PC-9 (cell line): ENCODE results near the gene SRA1. TPM values are rescaled to one million over a fixed set of nuclear protein-coding genes. Genes with fewer than 3 reads are reported as not detected.

ENCODE experiments used
- BruUV-seq: library from RNA; stranded (reverse); fragments of 400-500 nt; replicated peaks from 2 replicates; lab custom pipeline; 2021; lab: Mats Ljungman, UMichigan
- CTCF ChIA-PET: fragments of 300-600 bp; sonication (Branson Sonifier 250); formaldehyde crosslinking; loops from one replicate; lab custom pipeline; 2022; ENCODE audit warnings: antibody characterized with exemption; lab: Charles Lee
- POLR2A ChIA-PET: fragments of 300-600 bp; sonication (Branson Sonifier 250); formaldehyde crosslinking; loops from one replicate; lab custom pipeline; 2022; ENCODE audit warnings: antibody characterized with exemption; ENCODE audit not compliant: unreplicated experiment; lab: Charles Lee
- DNase-seq, 2 experiments: peaks; one replicate each; pipeline versions ENCODE4 v3.0.0 to v3.0.0-alpha.2; 2015 to 2022; ENCODE audit warnings: mixed read lengths in 1 of 2
- H2AFZ ChIP-seq: fragments of 200-600 bp; sonication (generic); 2 replicates; pipeline ENCODE4 v1.8.1; 2017; ENCODE audit warnings: antibody characterized with exemption
- H3F3A ChIP-seq: fragments of 200-600 bp; sonication (generic); 2 replicates; pipeline ENCODE4 v1.8.1; 2017; ENCODE audit warnings: antibody characterized with exemption, mild to moderate bottlenecking, low read depth; ENCODE audit not compliant: insufficient read depth
- H3K27ac ChIP-seq: fragments of 200-600 bp; sonication (generic); 2 replicates; pipeline ENCODE4 v1.6.1; 2016; ENCODE audit warnings: mixed run types
- H3K27me3 ChIP-seq: fragments of 200-600 bp; sonication (generic); 2 replicates; pipeline ENCODE4 v1.6.1; 2016; ENCODE audit warnings: low read depth, mixed run types; ENCODE audit not compliant: insufficient read depth
- H3K36me3 ChIP-seq: fragments of 200-600 bp; sonication (generic); 2 replicates; pipeline ENCODE4 v1.6.1; 2016; ENCODE audit warnings: low read depth, mixed run types
- H3K4me1 ChIP-seq: fragments of 200-600 bp; sonication (generic); replicated peaks from 2 replicates; pipeline ENCODE4 v1.6.1; 2016; ENCODE audit warnings: mixed run types; ENCODE audit not compliant: insufficient read depth
- H3K4me2 ChIP-seq: fragments of 200-600 bp; sonication (generic); 2 replicates; pipeline ENCODE4 v1.6.1; 2017; ENCODE audit warnings: mixed run types
- H3K4me3 ChIP-seq: fragments of 200-600 bp; sonication (generic); 2 replicates; pipeline ENCODE4 v1.6.1; 2016; ENCODE audit warnings: mixed run types
- H3K79me2 ChIP-seq: fragments of 200-600 bp; sonication (generic); 2 replicates; pipeline ENCODE4 v1.6.1; 2017; ENCODE audit warnings: low read depth, mixed run types
- H3K9me2 ChIP-seq: fragments of 200-600 bp; sonication (generic); 2 replicates; pipeline ENCODE4 v1.8.1; 2017; ENCODE audit warnings: mild to moderate bottlenecking; ENCODE audit not compliant: insufficient read depth
- H3K9me3 ChIP-seq: fragments of 200-600 bp; sonication (generic); 2 replicates; pipeline ENCODE4 v1.8.1; 2016; ENCODE audit warnings: low read depth; ENCODE audit not compliant: insufficient read depth
- H4K20me1 ChIP-seq: fragments of 200-600 bp; sonication (generic); 2 replicates; pipeline ENCODE4 v1.8.1; 2017; ENCODE audit not compliant: insufficient read depth
- CTCF ChIP-seq: fragments of 200-600 bp; sonication (generic); conservative IDR thresholded peaks from 2 replicates; pipeline ENCODE4 v1.6.1; 2017; ENCODE audit warnings: mixed run types, antibody characterized with exemption, mild to moderate bottlenecking, moderate library complexity
- EZH2 ChIP-seq: fragments of 200-600 bp; sonication (generic); IDR thresholded peaks from 2 replicates; pipeline ENCODE4 v1.8.0; 2017; ENCODE audit warnings: antibody characterized with exemption, low read depth
- intact Hi-C: fragments of 100-400 bp; cut with micrococcal nuclease; formaldehyde crosslinking; loops from one replicate; pipeline ENCODE4 v1.10.0; 2022; ENCODE audit not compliant: unreplicated experiment
- total RNA-seq: library from RNA; stranded (reverse); gene quantifications from 2 replicates; pipeline ENCODE4 v1.2.3, GENCODE V29; 2021

The SRA1 gene
- total RNA-seq, 1 experiment from 2014 or later, result 36.1 TPM

DNA sequence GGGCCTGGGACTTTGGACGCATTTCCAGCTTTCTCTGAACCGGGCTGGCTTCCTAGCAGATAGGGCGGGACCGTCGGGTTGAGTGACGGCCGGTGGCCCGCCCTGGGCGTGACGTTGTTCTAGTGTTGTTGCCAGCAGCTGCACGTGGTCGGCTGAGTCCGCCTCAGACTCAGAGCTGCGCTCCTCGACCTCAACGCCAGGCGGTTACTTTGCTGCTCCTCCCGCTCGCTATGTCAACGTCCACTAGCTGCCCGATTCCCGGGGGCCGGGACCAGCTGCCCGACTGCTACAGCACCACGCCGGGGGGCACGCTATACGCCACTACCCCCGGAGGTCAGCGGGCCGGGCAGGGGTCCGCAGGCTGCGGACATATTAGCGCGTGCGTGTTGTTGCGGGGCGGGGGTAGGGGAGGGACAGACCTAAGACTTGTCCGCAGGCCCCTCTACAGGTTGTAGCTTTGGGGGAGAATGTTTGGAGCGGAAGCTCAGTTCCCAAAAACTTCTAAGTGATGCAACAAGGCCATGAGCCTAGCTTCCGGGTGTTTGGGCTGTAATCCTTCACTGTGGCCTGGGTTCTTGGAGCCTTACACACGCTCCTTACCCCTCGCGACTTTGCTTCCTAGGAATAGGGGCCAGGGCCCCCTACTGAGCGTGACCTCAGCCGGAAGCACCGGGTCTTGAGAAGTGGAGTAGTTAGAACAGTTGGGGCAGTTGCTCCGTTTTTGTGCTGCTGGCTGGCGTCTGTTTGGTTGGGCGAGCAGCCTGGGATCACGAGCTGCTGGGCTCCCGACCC lies 9.6 kb downstream of the SRA1 start, which contains the start of gene EIF4EBP3:
Gene EIF4EBP3, plus strand, starts transcription at position 155 of the 792 bp plus-strand sequence. Its CDS starts 76 bp downstream, at position 231.
- intact Hi-C loops, result no loop called here
- peaks cover 7% of the 10 kb centered on the region; the same call in 1 of the 2 replicates for H3K36me3 ChIP-seq
- no peaks in the 10 kb centered on the region for H3K27me3 ChIP-seq
- no TSS peak for BruUV-seq
- peaks cover 4% of the 10 kb centered on the region; the same call in 1 of the 2 replicates for H4K20me1 ChIP-seq
- no peak for DNase-seq
- ChIA-PET CTCF (no interaction called here), POLR2A (interaction anchor here (0.6 kb wide), 1 partner anchor 10 kb away, joined by 3 read pairs; the partner anchor contains the start of gene SRA1)
- no peak within 1 kb of the TSS for H3K4me3 ChIP-seq
- no peaks in the 10 kb centered on the region for H3K4me1 ChIP-seq
- H3K79me2 ChIP-seq, result no peaks in the 10 kb centered on the region
- no peak within 1 kb of the TSS for H3K27ac ChIP-seq
- H2AFZ ChIP-seq, result no peak within 1 kb of the TSS
- H3K9me3 ChIP-seq, result no peaks in the 10 kb centered on the region
- no peak within 1 kb of the TSS for H3K4me2 ChIP-seq
- H3K9me2 ChIP-seq, result no peaks in the 10 kb centered on the region
- no peak for TF ChIP-seq CTCF
- no peak for TF ChIP-seq EZH2
- H3F3A ChIP-seq, result peaks cover 33% of the 10 kb centered on the region; the same call in 1 of the 2 replicates

- H3K4me1 ChIP-seq, result no peaks in the 10 kb centered on the region
- H2AFZ ChIP-seq, result no peak overlapping the region
- ChIA-PET POLR2A (no interaction called here), CTCF (no interaction called here)
- H3K79me2 ChIP-seq, result no peaks in the 10 kb centered on the region
- H3K27ac ChIP-seq, result no peak overlapping the region
- H3K27me3 ChIP-seq, result no peaks in the 10 kb centered on the region
- BruUV-seq, result no TSS peak
- H3K9me2 ChIP-seq, result no peaks in the 10 kb centered on the region
- intact Hi-C loops, result no loop called here
- H3K9me3 ChIP-seq, result no peaks in the 10 kb centered on the region
- no peak for DNase-seq
- H3K4me3 ChIP-seq, result no peak overlapping the region
- peaks cover 7% of the 10 kb centered on the region; the same call in 1 of the 2 replicates for H3K36me3 ChIP-seq
- TF ChIP-seq EZH2, result no peak
- no peak for TF ChIP-seq CTCF
- no peak overlapping the region for H3K4me2 ChIP-seq
- peaks cover 33% of the 10 kb centered on the region; the same call in 1 of the 2 replicates for H3F3A ChIP-seq
- peaks cover 4% of the 10 kb centered on the region; the same call in 1 of the 2 replicates for H4K20me1 ChIP-seq
Observed at GRCh38 chr5:140546851-140547507, 10.3 kb downstream of the SRA1 start.

DNA sequence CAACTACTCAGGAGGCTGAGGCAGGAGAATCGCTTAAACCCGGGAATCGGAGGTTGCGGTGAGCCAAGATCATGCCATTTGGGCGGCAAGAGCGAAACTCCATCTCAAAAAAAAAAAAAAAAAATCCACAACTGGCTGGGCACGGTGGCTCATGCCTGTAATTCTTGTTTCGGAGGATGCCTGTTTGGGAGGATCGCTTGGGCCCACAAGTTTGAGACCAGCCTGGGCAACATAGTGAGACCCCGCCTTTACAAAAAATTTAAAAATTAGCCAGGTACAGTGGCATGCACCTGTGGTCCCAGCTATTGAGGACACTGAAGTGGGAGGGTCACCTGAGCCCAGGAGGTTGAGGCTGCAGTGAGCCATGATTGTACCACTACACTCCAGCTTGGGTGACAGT lies 11.7 kb downstream of the SRA1 start:
- Histone ChIP-seq H3K4me1 (no peaks in the 10 kb centered on the region), H3K9me3 (no peaks in the 10 kb centered on the region), H3K4me2 (no peak overlapping the region), H2AFZ (no peak overlapping the region), H3K27me3 (no peaks in the 10 kb centered on the region), H3K27ac (no peak overlapping the region), H3F3A (peaks cover 31% of the 10 kb centered on the region; the same call in 1 of the 2 replicates), H3K36me3 (peaks cover 7% of the 10 kb centered on the region; the same call in 1 of the 2 replicates), H3K79me2 (no peaks in the 10 kb centered on the region), H3K4me3 (no peak overlapping the region), H3K9me2 (no peaks in the 10 kb centered on the region), H4K20me1 (peaks cover 4% of the 10 kb centered on the region; the same call in 1 of the 2 replicates)
- no peak for DNase-seq
- no peak for TF ChIP-seq EZH2
- BruUV-seq, result no TSS peak
- intact Hi-C loops, result no loop called here
- ChIA-PET CTCF (interaction anchor here (0.7 to 0.9 kb wide), 2 partner anchors 89 to 96 kb away, joined by 5 read pairs; no protein-coding TSS in a partner anchor), POLR2A (interaction anchor here (0.6 kb wide), 1 partner anchor 96 kb away, joined by 8 read pairs; no protein-coding TSS in a partner anchor)
